Activated CD4-positive, alpha-beta T cell treated with anti-CD3 and anti-CD28 coated beads, Interleukin-2, amount 50 U/mL, for 4 hours (primary cell): ENCODE measurements around the gene CYP2S1.
A peak's percentile ranks its signal among the peaks of the same experiment; 100 is the strongest.
"Not testable (repeated sequence)": the region's sequence is repeated elsewhere in the genome, so short reads cannot be mapped to it uniquely, and the experiment has no call there.

Source experiments
- DNase-seq, 2 experiments: peaks; one replicate each; pipeline ENCODE4 v3.0.0-alpha.2; 2020

The CYP2S1 gene, protein sequence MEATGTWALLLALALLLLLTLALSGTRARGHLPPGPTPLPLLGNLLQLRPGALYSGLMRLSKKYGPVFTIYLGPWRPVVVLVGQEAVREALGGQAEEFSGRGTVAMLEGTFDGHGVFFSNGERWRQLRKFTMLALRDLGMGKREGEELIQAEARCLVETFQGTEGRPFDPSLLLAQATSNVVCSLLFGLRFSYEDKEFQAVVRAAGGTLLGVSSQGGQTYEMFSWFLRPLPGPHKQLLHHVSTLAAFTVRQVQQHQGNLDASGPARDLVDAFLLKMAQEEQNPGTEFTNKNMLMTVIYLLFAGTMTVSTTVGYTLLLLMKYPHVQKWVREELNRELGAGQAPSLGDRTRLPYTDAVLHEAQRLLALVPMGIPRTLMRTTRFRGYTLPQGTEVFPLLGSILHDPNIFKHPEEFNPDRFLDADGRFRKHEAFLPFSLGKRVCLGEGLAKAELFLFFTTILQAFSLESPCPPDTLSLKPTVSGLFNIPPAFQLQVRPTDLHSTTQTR

DNA sequence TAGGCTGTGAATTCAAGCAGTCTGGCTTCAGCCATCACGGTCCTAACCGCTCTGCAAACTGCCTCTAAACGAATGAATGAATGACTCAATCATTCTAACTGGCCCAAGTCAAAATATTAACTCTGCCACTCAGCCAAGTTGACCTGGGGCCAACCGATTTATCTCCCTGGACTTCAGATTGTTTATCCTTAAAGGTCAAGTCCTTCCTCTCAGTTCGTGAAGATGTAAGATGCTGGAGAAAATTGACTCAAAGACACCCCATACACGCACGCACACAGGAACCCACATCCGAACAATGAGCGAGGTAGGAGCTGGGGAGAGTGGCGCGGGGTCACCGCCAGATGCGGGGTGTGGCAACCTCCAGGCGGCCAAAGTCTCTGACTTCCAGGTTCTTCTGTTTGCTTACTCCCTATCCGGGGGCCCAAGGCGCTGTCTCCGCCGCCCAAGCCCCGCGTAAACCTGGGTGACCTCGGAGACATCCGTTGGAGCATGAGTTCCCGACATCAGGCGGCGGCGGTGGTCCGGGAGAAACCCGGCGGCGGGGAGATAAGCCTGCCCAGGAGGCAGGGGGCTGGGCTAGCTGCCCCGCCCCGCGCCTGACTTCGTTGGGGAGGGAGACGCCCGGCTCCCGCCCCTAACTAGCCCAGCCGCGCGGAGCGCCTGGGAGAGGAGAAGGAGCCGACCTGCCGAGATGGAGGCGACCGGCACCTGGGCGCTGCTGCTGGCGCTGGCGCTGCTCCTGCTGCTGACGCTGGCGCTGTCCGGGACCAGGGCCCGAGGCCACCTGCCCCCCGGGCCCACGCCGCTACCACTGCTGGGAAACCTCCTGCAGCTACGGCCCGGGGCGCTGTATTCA is at the start of gene CYP2S1:
Gene CYP2S1 (plus strand): TSS at position 646 of the 856 bp plus-strand sequence. CDS start 46 bp downstream, at position 692.
- no peak for DNase-seq

DNA sequence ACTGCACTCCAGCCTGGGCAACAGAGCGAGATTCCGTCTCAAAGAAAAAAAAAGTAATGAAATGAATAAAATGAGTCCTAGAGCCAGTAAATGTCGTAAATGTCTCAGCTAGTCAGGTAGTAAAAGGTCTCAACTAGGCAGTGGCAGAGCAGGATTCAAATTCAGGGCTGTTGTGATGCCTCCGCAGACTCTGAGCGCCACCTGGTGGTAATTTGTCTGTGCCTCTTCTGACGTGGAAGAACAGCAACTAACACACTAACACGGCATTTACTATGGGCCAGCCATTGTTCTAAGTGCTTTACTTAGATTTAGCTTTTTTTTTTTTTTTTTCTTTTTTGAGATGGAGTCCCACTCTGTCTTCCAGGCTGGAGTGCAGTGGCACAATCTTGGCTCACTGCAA is 48.6 kb upstream of the CYP2S1 start:
- peak; percentile 87 to 89 for DNase-seq

DNA sequence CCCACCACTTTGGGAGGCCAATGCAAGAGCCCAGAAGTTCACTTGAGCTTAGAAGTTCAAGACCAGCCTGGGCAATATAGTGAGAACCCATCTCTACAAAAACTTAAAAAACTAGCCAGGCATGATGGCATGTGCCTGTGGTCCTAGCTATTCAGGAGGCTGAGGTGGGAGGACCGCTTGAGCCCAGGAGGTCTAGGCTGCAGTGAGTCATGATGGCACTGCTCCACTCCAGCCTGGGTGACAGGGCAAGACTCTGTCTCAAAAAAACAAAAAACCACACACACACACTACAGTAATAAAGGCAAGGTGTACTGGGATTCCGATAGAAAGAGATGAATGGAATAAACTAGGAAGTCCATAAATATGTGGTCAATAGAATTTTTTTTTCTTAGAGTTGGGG is 43.2 kb upstream of the CYP2S1 start:
- DNase-seq: no peak

GRCh38 chr19:41150986-41151385 is 42.0 kb upstream of the CYP2S1 start:
- DNase-seq: not testable (repeated sequence)

- DNase-seq: no peak
These were observed 39.0 kb upstream of the CYP2S1 start for GRCh38 chr19:41154060-41154459.

- DNase-seq: no peak
These were observed 36.8 kb upstream of the CYP2S1 start for GRCh38 chr19:41156207-41156606.

- no peak for DNase-seq
These were observed 33.1 kb upstream of the CYP2S1 start for GRCh38 chr19:41159881-41160280.

DNA sequence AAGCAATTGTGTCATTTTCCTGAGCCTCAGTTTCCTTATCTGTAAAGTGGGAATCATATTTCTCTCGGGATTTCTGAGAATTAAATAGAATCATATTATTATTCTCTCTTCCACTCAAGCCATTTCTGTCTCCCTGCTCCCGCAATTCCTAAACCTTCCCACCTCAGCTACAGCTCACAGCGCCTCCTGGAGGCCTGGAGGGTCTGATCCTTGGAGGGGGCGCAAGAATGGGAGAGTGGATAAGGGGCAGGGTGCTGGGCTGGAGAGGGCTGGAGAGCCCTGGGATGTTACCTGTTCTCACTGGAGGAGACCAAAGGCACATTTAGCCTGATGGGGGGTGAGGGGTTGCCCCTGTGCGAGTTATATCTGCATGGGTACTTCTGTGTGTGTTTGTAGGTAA is 31.1 kb upstream of the CYP2S1 start:
- DNase-seq: no peak

DNA sequence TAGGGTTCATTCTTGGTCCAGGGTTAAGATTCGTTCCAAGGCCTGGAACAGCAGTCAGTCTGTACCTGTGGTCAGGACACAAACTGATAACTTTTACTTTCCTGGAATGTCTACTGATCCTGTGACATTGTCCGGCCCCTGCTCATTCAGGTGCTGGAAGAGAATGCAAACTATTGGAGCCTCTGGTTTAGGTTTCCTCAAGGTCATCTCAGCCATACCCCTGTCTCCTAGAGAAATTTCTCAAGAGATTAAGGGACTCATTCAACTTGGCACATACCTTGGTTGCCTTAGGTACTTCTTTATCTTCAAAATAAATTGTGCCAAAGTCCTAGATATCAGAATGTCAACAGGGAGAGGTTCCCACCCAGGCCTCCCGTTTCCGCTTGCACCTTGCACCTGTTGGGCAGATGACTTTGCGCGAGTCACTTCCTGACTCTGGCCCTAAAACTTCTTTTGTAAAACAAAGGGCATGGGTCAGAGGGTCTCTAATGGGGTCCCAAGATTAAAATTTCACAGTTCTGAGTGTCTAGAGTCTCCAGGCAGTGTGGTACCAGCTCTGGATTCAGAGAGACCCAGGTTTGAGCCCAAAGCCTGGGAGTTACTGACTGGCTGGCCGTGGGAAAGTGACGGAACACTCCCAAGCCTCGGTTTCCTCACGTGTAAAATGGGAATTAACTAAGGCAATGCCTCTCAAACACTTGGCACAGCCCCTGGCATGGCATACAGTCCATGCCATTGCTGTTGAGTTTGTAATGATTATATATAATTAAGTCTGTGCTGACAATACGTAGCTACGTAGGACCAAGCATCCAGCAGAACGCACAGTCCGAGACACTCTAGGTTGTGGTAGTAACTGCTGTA is 25.8 kb upstream of the CYP2S1 start:
- DNase-seq: no peak

GRCh38 chr19:41172297-41173164 is 20.5 kb upstream of the CYP2S1 start:
- DNase-seq: no peak

DNA sequence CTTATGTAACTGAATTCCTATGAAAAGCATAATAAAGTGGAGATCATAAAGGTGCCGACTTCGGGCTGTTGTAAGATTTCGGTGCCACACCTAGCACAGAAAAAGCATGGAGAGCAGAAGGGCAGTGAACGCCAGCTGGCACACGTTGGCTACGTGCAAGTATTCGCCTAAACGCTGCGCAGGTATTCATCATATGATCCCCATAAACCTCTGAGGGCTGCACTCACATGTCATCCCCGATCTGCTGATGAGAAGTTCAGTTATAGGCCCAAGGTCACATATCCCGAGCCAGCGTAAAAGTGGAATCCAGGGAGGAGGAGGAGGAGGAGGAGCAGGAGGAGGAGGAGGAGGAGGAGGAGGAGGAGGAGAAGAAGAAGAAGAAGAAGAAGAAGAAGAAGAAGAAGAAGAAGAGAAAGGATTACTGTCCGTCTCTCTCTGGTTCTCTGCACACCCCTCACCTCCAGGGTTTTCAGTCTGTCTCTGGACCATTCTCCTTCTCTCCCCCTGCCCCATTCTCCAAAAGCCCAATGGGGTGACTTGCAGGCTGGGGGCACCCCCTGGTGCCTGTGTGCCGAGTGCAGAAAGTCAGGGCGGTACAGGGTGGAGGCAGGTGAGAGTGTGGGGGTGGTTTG is 18.6 kb upstream of the CYP2S1 start:
- no peak for DNase-seq

DNA sequence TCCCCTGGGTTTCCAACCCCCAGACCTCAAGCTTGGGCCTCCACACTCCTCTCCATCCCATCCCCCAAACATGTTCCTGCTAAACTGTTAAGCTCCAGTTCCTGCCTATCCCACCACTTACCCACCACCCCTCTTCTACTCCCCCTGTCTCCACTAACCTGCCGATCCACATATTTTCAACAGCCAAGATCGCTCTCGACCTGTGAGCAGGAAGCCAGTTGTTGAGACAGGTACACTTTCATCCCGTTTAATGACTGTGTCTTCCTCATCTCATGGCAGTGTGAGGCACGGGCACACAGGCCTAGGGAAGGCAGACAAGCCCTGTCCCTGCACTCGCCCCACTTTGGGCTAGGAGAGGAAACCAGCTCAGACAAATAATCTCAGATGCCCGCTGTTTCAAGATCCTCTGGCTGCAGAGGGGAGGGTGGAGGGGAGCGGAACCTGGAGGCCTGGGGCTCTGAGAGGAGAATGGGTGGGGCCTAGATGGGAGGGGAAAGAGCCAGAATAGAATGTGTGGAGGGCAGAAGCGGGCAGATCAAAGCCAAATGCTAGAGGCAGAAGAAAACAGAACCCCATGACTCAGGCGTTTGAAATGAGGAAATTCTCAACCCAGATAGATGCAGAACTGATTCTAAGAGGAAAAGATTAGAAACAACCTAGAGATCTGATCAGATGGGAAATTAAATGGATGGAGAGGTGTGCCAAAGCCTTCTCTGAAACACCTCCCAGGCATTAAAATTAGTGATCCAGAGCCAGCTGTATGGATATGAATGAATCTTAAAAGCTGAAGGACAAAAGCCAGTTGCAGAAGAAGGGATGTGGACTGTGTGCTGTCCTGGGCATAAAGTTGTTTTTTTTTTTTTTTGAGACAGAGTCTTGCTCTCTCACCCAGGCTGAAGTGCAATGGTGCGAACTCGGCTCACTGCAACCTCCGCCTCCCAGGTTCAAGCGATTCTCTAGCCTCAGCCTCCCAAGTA is 16.9 kb upstream of the CYP2S1 start:
- peak; percentile 14 to 19 for DNase-seq

DNA sequence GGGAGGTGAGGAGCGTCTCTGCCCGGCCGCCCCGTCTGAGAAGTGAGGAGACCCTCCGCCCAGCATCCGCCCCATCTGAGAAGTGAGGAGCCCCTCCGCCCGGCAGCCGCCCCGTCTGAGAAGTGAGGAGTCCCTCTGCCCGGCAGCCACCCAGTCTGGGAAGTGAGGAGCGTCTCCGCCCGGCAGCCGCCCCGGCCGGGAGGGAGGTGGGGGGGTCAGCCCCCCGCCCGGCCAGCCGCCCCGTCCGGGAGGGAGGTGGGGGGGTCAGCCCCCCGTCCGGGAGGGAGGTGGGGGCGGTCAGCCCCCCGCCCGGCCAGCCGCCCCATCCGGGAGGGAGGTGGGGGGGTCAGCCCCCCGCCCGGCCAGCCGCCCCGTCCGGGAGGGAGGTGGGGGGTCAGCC is 12.8 kb upstream of the CYP2S1 start:
- DNase-seq: not testable (repeated sequence)

DNA sequence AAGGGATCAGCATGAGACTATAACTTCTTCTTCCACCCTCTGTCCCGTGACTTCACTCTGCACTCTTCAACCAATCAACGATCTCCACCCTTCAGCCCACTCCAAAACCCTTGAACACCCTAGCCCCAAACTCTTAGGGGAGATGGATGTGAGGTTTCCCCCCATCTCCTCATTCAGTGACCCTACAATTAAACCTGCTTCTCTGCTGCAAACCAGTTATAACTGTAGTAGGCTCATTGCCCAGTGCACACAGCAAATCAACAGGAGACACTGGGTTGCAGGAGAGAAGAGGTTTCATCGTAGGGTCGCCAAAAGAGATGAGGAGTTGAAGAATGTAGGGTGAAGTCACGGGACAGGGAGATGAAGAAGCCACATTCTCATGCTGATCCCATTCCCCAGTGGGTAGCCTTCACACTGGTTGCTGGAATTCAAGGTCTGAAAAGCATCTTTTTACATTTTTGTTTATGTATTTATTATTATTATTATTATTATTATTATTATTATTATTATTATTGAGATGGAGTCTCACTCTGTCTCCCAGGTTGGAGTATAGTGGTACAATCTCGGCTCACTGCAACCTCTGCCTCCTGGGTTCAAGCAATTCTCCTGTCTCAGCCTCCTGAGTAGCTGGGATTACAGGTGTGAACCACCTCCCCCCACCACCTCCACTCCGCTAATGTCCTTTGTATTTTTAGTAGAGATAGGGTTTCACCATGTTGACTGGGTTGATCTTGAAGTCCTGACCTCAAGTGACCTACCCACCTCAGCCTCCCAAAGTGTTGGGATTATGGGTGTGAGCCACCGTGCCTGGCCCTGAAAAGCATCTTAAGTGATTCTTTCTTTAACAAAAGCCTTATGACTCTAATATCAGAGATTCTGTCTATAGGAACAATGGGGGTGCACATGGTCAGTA is 5.8 kb upstream of the CYP2S1 start:
- no peak for DNase-seq

- no peak for DNase-seq
These were observed 5.1 kb upstream of the CYP2S1 start for GRCh38 chr19:41187884-41188279.

DNA sequence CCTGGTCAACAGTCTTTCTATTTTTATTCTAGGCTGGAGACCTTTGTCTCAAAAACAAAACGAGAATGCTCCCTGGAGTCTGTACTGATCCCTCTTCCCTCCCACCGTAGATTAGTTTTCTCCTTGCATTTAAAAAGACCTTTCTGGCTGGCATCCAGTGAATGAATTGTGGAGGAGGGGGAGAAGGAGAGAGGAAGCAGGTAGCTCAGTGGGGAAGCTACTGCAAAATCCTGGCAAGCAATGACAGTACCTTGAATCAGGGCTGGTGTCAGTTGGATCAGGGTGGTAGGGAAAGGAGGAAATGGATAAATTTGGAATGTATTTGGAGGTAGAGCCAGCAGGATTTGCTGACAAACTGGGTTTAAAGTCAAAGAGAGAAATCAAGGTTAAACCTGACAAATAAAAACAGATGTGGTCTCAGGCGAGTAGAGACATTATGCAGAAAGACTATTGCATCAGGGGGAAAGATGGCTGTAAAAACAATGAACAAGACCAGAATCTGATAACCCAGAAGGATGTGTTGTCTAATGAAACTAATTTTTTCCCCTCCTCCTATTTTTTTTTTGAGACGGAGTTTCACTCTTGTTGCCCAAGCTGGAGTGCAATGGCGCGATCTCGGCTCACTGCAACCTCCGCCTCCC is 3.5 kb upstream of the CYP2S1 start:
- DNase-seq: no peak

DNA sequence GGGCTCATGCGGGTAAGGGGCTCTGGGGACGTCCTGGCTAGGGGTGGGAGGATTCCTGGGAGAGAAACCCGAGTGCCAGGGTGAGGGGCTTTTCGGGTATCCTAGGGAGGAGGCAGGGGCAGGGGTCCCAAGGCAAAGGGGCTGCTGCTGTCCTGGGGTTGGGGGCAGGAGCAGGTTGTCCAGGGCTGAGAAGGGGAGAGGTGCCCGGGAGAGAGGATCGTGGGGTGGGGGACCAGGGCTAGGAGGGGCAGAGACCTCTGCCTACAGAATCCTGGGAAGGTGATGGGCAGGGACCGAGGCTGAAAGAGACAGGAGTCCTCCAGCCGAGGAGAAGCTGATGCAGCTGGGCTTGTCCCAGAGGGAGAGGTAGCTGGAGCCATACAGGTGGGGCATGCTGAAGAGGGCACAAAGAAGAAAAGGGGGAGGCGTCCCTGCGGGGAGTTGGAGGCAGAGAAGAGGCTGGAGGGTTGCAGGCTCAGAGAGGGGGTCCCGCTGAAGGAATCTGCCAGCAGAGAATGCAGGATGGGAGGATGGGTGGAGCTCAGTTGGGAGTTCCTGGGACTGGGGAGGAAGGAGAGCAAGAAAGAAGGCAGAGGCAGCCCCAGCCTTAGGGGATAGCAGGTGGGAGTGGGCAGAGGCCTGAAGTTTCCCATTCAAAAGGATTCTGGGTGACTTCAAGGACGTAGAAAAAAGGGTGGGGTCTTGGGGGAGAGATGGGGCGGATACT is 574 bp downstream of the CYP2S1 start:
- no peak for DNase-seq

DNA sequence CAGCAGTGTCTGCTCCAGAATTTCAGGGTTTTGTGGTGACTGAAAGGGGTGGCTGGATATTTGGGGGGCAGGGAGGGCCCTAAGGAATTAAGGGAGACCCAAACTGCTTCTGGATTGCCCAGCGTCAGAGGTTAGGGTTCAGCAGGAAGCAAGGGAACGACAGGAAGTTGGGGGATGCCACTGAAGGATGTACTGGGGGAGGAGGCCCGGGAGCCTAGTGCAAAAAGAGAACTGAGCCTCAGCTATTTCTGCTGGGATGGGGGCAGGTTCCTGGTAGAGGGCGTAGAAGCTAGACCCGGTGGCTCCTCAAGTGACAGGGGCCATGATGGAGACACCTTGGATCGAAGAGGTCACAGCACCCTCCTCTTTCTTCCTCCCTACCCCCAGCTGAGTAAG is 1.1 kb downstream of the CYP2S1 start:
- no peak for DNase-seq
